ENCODE results near the gene TMEM97. TPM values are rescaled to one million over a fixed set of nuclear protein-coding genes. Genes with fewer than 3 reads are reported as not detected.

Gene TMEM97
- total RNA-seq, 1 experiment from 2014 or later, result 55.6 TPM

- TF ChIP-seq YY1 (IDR thresholded peaks at IDR 0.05; ENCODE audit: extremely low read depth, insufficient replicate concordance, low read depth, low read length), result no peak
Observed at GRCh38 chr17:28282596-28282995, 36.4 kb upstream of the TMEM97 start (continued).

GRCh38 chr17:28285965-28286364 is 33.0 kb upstream of the TMEM97 start:
- no peak overlapping the region for H3K4me3 ChIP-seq (replicated peaks in 1 of 2; ENCODE audit: low read depth in 1 of 2, low read length in 2 of 2)
- no peak overlapping the region for H3K4me2 ChIP-seq (ENCODE audit: low read length)
- H3K9me3 ChIP-seq (ENCODE audit: control insufficient read depth in 1 of 2, insufficient read depth in 1 of 2, low read depth in 1 of 2, low read length in 2 of 2), result no peaks in the 10 kb centered on the region
- POLR2A ChIA-PET, result no interaction called here
- H3K4me1 ChIP-seq (ENCODE audit: control insufficient read depth in 1 of 2, insufficient read depth in 2 of 2, low read length in 2 of 2), result peaks cover 18 to 19% of the 10 kb centered on the region in 2 experiments
- H3K27me3 ChIP-seq (ENCODE audit: insufficient read depth, low read length), result no peaks in the 10 kb centered on the region
- no peaks in the 10 kb centered on the region for H3K36me3 ChIP-seq (ENCODE audit: control insufficient read depth in 1 of 2, insufficient read depth in 2 of 2, low read length in 2 of 2)
- H3K9me2 ChIP-seq (ENCODE audit: insufficient read depth), result no peaks in the 10 kb centered on the region
- no peak overlapping the region for H3K9ac ChIP-seq (ENCODE audit: low read length)
- H2AFZ ChIP-seq (ENCODE audit: low read depth, low read length, poor library complexity, severe bottlenecking), result no peak overlapping the region
- CTCF ChIA-PET, result no interaction called here
- intact Hi-C loops (cut with micrococcal nuclease), result no loop called here
- no peaks in the 10 kb centered on the region for H3K79me2 ChIP-seq (ENCODE audit: insufficient read depth, low read length)
- RAD21 ChIA-PET (ENCODE audit: low non-redundant PET in 1 of 2, low total read pairs in 2 of 2, uncharacterized antibody in 2 of 2, unreplicated experiment in 2 of 2), result no interaction called here
- no TSS peak for BruUV-seq (replicated peaks)
- ATAC-seq (no peak), DNase-seq (ENCODE audit: low read depth, low spot score) (no peak)
- TF ChIP-seq REST (IDR thresholded peaks at IDR 0.05; ENCODE audit: low read depth) (no peak), ZBTB33 (IDR thresholded peaks at IDR 0.05; ENCODE audit: extremely low read depth, insufficient replicate concordance, low read length) (no peak), EGR1 (IDR thresholded peaks at IDR 0.05; ENCODE audit: low read depth) (no peak), ZFX (IDR thresholded peaks at IDR 0.05) (no peak), POLR2AphosphoS5 (IDR thresholded peaks at IDR 0.05; ENCODE audit: low read depth, low read length) (no peak), FOSL1 (IDR thresholded peaks at IDR 0.05; ENCODE audit: low read depth) (no peak)
- H3K27ac ChIP-seq (ENCODE audit: low read depth, low read length), result no peak overlapping the region
- no peaks in the 10 kb centered on the region for H4K20me1 ChIP-seq (ENCODE audit: insufficient read depth)
